ENCODE measurements around the gene PCDHGA5. TPM values are rescaled to one million over a fixed set of nuclear protein-coding genes. Genes with fewer than 3 reads are reported as not detected.

Gene PCDHGA5
- total RNA-seq, 1 experiment from 2014 or later = 1.3 TPM

DNA sequence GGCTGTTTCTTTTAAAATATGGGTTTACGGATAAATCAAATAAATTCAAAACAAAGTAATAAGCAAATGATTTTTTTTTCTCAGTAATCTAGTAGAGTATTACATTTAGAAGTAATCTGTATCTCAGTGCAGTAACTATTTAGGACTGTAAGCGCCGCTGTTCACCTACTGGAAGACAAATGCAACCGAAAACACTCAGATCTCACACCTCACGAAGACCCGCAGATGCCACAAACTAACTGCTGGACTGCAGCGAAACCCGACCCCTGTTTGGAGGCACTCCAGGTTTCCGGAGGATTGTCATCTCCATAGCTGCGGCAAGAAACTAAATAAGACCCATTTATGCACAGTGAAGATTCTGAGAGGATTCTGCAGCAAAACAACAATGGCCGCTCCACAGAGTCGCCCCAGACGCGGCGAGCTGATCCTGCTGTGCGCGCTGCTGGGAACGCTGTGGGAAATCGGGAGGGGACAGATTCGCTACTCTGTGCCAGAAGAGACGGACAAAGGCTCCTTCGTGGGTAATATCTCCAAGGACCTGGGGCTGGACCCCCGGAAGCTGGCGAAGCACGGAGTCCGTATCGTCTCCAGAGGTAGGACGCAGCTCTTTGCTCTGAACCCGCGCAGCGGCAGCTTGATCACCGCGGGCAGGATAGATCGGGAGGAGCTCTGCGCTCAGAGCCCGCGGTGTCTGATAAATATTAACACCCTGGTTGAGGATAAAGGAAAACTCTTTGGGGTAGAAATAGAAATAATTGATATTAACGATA, 28.7 kb downstream of the PCDHGA5 start, which contains the start of gene PCDHGA8:
TSS of gene PCDHGA8 (plus strand) at position 205 of the 770 bp plus-strand sequence. CDS start at position 386, 181 bp downstream.
- Histone ChIP-seq H2BK15ac (ENCODE audit: low read depth, low read length) (no peak within 1 kb of the TSS), H4K5ac (ENCODE audit: insufficient read length, low read depth, low read length) (no peak within 1 kb of the TSS), H3K23ac (ENCODE audit: insufficient read length, low read depth, low read length) (no peak within 1 kb of the TSS), H3K18ac (ENCODE audit: insufficient read length, low read depth, low read length) (no peak within 1 kb of the TSS), H3K14ac (ENCODE audit: insufficient read depth, low read length) (no peak within 1 kb of the TSS), H3T11ph (ENCODE audit: low read length) (no peak within 1 kb of the TSS), H3K9me3 (ENCODE audit: control insufficient read depth, low read depth, low read length) (peaks cover 53% of the 10 kb centered on the region), H2AK5ac (ENCODE audit: insufficient read length, low read length) (no peak within 1 kb of the TSS), H3K27ac (ENCODE audit: insufficient read length, low read depth, low read length) (no peak within 1 kb of the TSS), H3K4me1 (ENCODE audit: insufficient read depth, low read length) (0 out of 2 replicates have a peak, but pooled peaks cover 2% of the 10 kb centered on the region), H4K91ac (ENCODE audit: insufficient read length, low read depth, low read length) (no peak within 1 kb of the TSS), H4K20me1 (ENCODE audit: control insufficient read depth, insufficient read depth, insufficient read length) (no peaks in the 10 kb centered on the region), H3K23me2 (ENCODE audit: insufficient read length, low read depth, low read length, poor library complexity, severe bottlenecking) (no peaks in the 10 kb centered on the region), H3K79me1 (ENCODE audit: insufficient read depth, low read depth, low read length, poor library complexity, severe bottlenecking) (no peaks in the 10 kb centered on the region), H3K4ac (ENCODE audit: low read depth, low read length) (no peak within 1 kb of the TSS), H2BK12ac (ENCODE audit: insufficient read length, low read depth, low read length) (no peak within 1 kb of the TSS), H3K4me2 (ENCODE audit: insufficient read depth, insufficient read length, low read length) (no peak within 1 kb of the TSS), H3K9ac (ENCODE audit: extremely low read depth, insufficient read length, low read length) (no peak within 1 kb of the TSS), H4K8ac (replicated peaks; ENCODE audit: insufficient read length, low read depth, low read length) (no peak within 1 kb of the TSS), H3K79me2 (ENCODE audit: insufficient read depth, low read length) (no peaks in the 10 kb centered on the region), H2BK120ac (ENCODE audit: low read depth, low read length, poor library complexity, severe bottlenecking) (no peak within 1 kb of the TSS), H2AFZ (ENCODE audit: low read length) (no peak within 1 kb of the TSS), H2BK5ac (ENCODE audit: insufficient read length, low read length) (no peak within 1 kb of the TSS), H3K27me3 (ENCODE audit: insufficient read depth, low read length) (no peaks in the 10 kb centered on the region), H3K56ac (ENCODE audit: insufficient read length, low read depth, low read length) (no peak within 1 kb of the TSS), H2BK20ac (ENCODE audit: low read depth, low read length, poor library complexity, severe bottlenecking) (no peak within 1 kb of the TSS)
- H3K36me3 Mint-ChIP-seq (ENCODE audit: insufficient read depth in 1 of 3, low read depth in 3 of 3) = peaks cover 29 to 64% (median 56%) of the 10 kb centered on the region in 3 experiments
- peaks cover 10% of the 10 kb centered on the region for H3K27me3 Mint-ChIP-seq (ENCODE audit: low read depth)
- H3K9me3 Mint-ChIP-seq = peaks cover 62 to 76% of the 10 kb centered on the region in 2 experiments
- TF ChIP-seq CTCF (conservative IDR thresholded peaks at IDR 0.05) = no peak
- no peaks in the 10 kb centered on the region for H3K4me1 Mint-ChIP-seq
- 0 out of 7 replicates have a peak within 1 kb of the TSS, but pooled peaks of 1 of the 3 experiments have one; percentile 59 for H3K27ac Mint-ChIP-seq
- WGBS (ENCODE audit: extremely low coverage, insufficient read length, low lambda C conversion rate) = no CpG with 5 or more reads among the region's 38 CpGs
- no peak within 1 kb of the TSS for H3K4me3 Mint-ChIP-seq
- DNase-seq = no peak
